ENCODE data around the gene COPZ1. TPM values are rescaled to one million over a fixed set of nuclear protein-coding genes. Genes with fewer than 3 reads are reported as not detected.

Gene COPZ1
- total RNA-seq, 1 donor from 2014 or later: 60.3 TPM

DNA sequence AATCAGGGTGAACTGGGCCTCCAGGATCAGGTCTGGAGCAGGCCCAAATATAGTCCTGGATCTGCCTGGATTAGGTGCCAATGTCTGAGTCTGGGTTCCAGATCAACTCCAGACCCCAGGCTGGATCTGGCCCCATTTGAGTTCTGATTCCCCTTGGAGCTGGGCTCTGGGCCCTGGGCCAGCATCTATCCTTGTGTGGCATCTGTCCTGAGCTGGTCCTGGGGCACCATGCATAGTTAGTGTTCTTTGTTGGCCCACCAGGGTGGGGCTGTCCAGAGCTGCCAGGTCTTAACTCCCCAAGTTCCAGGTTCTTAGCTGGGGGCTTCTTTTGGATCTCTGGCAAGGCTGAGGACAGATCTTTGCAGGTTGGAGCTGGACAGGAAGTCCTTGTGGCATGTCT is 70.6 kb downstream of the COPZ1 start:
- Histone ChIP-seq H3K4me1 (peaks cover 0 to 10% of the 10 kb centered on the region in 2 donors), H3K27ac (no peak overlapping the region)

DNA sequence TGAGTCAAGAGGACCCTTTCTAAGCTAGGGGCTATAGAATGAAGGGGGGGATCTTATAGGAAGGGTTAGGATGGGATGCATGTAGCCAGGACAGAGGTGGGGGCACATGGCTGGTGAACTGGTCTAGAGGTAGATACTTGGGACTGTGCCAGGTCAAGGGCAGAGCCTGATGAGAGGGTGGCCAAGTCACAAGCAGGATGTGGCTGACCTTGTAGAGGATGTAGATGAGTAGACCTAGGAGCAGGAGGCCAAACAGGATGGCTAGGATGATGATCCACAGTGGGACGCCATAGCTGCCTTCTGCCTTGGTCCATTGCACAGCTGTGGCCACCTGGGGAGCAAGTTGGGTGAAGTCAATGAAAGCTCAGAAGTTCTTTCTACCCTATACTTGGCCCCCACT is 72.2 kb downstream of the COPZ1 start:
- intact Hi-C loops (cut with DNase I): no loop called here

More for the DNA sequence above, 70.6 kb downstream of the COPZ1 start:
- DNase-seq (ENCODE audit: low spot score in 2 of 2): no peak
- no peaks in the 10 kb centered on the region for H3K9me3 ChIP-seq
- H3K4me3 ChIP-seq: no peak overlapping the region
- H3K27me3 ChIP-seq: no peaks in the 10 kb centered on the region
- TF ChIP-seq, protein P1, sequence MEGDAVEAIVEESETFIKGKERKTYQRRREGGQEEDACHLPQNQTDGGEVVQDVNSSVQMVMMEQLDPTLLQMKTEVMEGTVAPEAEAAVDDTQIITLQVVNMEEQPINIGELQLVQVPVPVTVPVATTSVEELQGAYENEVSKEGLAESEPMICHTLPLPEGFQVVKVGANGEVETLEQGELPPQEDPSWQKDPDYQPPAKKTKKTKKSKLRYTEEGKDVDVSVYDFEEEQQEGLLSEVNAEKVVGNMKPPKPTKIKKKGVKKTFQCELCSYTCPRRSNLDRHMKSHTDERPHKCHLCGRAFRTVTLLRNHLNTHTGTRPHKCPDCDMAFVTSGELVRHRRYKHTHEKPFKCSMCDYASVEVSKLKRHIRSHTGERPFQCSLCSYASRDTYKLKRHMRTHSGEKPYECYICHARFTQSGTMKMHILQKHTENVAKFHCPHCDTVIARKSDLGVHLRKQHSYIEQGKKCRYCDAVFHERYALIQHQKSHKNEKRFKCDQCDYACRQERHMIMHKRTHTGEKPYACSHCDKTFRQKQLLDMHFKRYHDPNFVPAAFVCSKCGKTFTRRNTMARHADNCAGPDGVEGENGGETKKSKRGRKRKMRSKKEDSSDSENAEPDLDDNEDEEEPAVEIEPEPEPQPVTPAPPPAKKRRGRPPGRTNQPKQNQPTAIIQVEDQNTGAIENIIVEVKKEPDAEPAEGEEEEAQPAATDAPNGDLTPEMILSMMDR (IDR thresholded peaks at IDR 0.05): no peak
- peaks cover 65 to 68% of the 10 kb centered on the region in 2 donors for H3K36me3 ChIP-seq
- intact Hi-C loops (cut with DNase I): no loop called here

DNA sequence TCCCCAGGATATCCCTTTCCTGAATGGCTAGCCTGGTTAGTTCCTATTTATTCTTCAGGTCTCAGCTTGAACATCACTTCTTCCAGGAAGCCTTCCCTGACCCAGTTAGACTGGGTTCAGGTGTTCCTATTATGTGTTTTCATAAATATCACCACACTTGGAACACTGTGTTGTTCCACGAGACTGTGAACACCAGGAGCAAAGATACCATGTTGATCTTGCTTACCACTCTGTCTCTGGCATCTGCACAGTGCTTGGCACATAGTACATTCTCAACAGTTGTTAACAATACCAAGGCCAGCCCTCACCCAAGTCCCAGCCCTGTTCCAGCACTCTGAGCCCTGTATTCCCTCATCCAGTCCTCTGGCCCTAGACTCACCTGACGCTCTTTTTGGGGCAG is 73.3 kb downstream of the COPZ1 start:
- TF ChIP-seq, protein P1 (IDR thresholded peaks at IDR 0.05): no peak
- peaks cover 92 to 94% of the 10 kb centered on the region in 2 donors for H3K36me3 ChIP-seq
- H3K4me3 ChIP-seq: no peak overlapping the region
- intact Hi-C loops (cut with DNase I): no loop called here
- H3K4me1 ChIP-seq: no peaks in the 10 kb centered on the region
- H3K9me3 ChIP-seq: no peaks in the 10 kb centered on the region
- DNase-seq (ENCODE audit: low spot score in 2 of 2): no peak
- no peak overlapping the region for H3K27ac ChIP-seq
- no peaks in the 10 kb centered on the region for H3K27me3 ChIP-seq

More for the DNA sequence above, 72.2 kb downstream of the COPZ1 start:
- H3K27ac ChIP-seq: peak overlapping the region in 1 of 2 donors; percentile 17
- no peaks in the 10 kb centered on the region for H3K27me3 ChIP-seq
- DNase-seq (ENCODE audit: low spot score in 2 of 2): no peak
- H3K4me1 ChIP-seq: no peaks in the 10 kb centered on the region
- TF ChIP-seq, protein P1 (IDR thresholded peaks at IDR 0.05): no peak
- H3K4me3 ChIP-seq: no peak overlapping the region
- H3K9me3 ChIP-seq: no peaks in the 10 kb centered on the region
- H3K36me3 ChIP-seq: peaks cover 81 to 84% of the 10 kb centered on the region in 2 donors

DNA sequence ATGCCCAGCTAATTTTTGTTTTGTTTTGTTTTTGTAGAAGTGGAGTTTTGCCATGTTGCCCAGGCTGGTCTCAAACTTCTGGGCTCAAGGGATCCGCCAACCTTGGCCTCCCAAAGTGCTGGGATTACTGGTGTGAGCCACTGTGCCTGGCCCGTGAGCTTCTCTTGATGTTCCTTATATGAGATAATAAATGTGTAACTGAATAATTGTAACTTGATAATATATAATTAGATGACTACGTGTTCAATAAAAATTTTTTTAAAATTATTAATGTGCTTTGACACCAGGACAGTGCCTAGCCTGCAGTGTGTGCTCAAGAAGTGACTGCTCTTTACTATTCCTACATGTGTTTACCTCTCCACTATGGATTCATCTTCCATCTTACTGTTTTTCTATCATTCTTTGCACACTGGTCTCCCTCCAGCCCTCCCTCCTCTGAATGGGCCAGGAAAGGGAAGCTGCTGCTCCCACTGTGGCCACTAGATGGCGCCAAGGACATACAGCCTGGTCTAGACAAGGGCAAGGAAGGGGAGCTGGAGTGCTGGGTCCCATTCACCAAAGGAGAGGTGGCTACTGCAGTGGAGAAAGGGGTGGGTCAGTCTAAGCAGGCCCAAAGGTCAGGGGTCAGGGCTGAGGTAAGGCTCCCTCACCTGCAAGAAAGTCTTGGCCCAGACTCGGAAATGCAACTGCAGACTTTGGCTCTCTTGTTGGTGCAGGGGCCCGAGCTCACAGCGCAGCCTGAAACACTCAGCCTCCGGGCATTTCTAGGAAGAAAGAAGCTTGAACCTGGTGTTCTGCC is 74.3 kb downstream of the COPZ1 start:
- Histone ChIP-seq H3K27ac (peak overlapping the region in 1 of 2 donors; percentile 27), H3K4me3 (no peak overlapping the region), H3K9me3 (no peaks in the 10 kb centered on the region), H3K4me1 (no peaks in the 10 kb centered on the region), H3K27me3 (no peaks in the 10 kb centered on the region), H3K36me3 (peaks cover 100% of the 10 kb centered on the region in 2 donors)
- DNase-seq (ENCODE audit: low spot score in 2 of 2): peak in 1 of 2 donors; percentile 95
- intact Hi-C loops (cut with DNase I): loop anchor here (1.0 kb wide), 1 partner anchor 40 kb away; no protein-coding TSS in a partner anchor
- TF ChIP-seq, protein P1 (IDR thresholded peaks at IDR 0.05): peak; percentile 93 to 96 (median 95)

DNA sequence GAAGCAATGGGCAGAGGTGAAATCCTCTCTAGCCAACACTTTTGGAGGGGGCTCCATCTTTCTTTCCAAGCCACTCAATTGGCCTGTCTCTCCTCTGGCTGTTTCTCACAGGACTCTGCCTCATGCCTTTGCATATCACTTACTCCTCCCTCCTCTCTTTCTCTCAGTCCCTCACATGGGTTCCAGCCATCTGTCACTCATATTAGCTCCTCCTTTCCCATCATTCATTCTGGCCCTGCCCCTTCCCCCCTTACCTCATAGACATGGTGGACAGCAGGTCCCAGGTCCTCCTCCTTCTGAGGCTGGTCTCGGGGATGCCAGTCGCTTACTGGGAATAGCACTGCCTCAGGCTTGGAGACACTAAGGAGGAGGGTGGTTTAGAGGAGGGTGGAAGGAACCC is 76.2 kb downstream of the COPZ1 start:
- Histone ChIP-seq H3K4me3 (no peak overlapping the region), H3K27ac (peak overlapping the region; percentile 41 to 43), H3K36me3 (peaks cover 100% of the 10 kb centered on the region in 2 donors), H3K9me3 (no peaks in the 10 kb centered on the region), H3K4me1 (no peaks in the 10 kb centered on the region), H3K27me3 (no peaks in the 10 kb centered on the region)
- no peak for DNase-seq (ENCODE audit: low spot score in 2 of 2)
- intact Hi-C loops (cut with DNase I): loop anchor here (2.0 kb wide), 1 partner anchor 16 kb away; no protein-coding TSS in a partner anchor
- TF ChIP-seq, protein P1 (IDR thresholded peaks at IDR 0.05): no peak

Other genes with a start within 250 kb of the COPZ1 start
- 21.9 TPM for gene SMUG1, start 136.1 kb upstream of the COPZ1 start, total RNA-seq
- 19.4 TPM for gene CBX5, start 45.0 kb upstream of the COPZ1 start, total RNA-seq
- 292 TPM for gene HNRNPA1, start 44.4 kb upstream of the COPZ1 start, total RNA-seq
- not detected for gene NFE2, start 24.1 kb upstream of the COPZ1 start, total RNA-seq
- not detected for gene GPR84, start 39.4 kb downstream of the COPZ1 start, total RNA-seq
- 53.2 TPM for gene ZNF385A, start 59.6 kb downstream of the COPZ1 start, total RNA-seq
- gene ITGA5, start 94.1 kb downstream of the COPZ1 start, total RNA-seq: 973 TPM
- not detected for gene GTSF1, start 148.5 kb downstream of the COPZ1 start, total RNA-seq
- 5.4 TPM for gene NCKAP1L, start 172.6 kb downstream of the COPZ1 start, total RNA-seq
- 82.1 TPM for gene PDE1B, start 224.5 kb downstream of the COPZ1 start, total RNA-seq

Data from ascending aorta (tissue), 2 donors.